Head of caudate nucleus (tissue), 42 donors: ENCODE data around the gene DCAF16.

Experiments
- DNase-seq, 42 donors: peaks; one replicate each; pipeline versions ENCODE4 v3.0.0 to v3.0.0-alpha.2; 2020 to 2021; ENCODE audit warnings: mixed read lengths in 7 of 42
- intact Hi-C: fragments of 100-400 bp; cut with DNase I; formaldehyde crosslinking; loops from one replicate; pipeline ENCODE4 v1.15.0; 2022

Gene DCAF16

DNA sequence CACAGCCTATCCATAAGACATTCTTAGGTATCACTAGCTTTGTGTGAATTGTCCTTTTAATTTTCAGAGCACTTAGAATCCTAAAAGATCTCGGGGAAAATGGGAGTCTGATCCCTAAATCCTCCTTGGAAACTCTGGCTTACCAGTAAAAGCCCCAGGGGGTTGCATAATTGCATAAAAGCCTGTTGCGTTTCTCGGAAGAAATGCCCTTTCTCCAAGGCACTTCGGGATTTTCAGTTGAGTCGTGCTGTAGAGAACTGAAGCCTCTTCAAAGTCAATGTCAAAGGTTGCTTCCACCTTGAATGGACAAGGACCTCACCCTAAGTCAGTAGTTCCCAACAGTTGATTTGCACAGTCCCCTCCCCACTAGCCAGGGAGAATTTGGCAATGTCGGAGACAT lies 49.9 kb downstream of the DCAF16 start:
- no peak for DNase-seq
- intact Hi-C loops, result no loop called here

DNA sequence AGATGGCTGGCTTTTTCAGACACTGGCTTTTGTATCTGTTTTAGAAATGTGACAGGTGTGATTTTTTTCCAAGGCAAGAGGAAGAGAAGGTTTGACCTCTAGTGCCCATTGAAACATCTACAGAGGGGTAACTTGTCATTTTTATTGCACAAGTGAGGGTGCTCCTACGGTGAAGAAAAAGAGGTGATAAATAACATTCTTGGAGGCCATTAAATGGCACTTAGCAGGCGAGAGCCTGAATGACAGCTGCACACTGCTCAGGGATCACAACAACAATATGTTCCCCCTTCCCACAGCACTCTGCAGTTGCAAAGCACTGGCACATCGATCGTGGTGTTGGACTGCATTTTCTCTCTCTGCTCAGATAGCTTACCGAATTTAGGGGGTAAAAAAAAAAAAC lies 52.1 kb downstream of the DCAF16 start:
- intact Hi-C loops, result no loop called here
- no peak for DNase-seq

DNA sequence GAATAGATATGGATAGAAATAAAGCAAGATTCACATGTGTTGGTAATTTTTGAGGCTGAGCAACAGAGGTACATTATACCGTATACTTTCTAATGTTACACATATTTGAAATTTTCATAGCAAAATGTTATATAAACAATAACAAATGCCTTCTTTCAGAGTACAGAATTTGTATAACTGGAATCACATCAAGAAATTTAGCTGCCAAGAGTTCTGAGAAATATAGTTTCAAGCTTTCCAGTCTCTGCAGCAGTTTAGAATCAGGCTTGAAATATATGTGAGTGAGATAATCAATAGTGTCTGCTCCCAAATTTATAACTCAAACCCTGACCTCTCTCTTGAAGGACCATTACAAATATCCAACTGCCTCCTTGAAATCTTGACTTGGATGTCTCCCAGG lies 52.9 kb downstream of the DCAF16 start:
- no peak for DNase-seq
- intact Hi-C loops, result no loop called here

DNA sequence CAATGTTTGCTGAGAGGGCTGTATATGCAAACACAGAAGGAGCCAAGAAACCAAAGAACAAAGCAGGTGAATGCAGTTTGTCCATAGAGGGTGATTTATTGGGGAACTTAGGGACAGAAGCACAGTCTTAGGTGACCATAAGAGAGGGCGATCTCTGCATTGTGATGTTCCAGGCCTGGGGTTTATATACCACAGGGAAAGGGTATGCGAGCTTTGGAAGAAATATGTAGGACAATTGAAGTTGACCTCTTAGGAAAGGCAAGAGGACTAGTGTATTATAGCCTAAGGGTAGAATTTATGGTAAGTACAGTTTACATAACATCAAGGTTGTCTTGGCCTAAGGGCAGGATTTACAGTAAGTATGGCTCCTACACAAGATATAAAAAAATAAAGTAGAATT lies 56.9 kb downstream of the DCAF16 start:
- DNase-seq, result no peak
- intact Hi-C loops, result no loop called here
